HL-60/S4 (cell line): ENCODE measurements around the gene CXCL5.

Experiments
- in situ Hi-C: fragments of 300-500 bp; cut with MboI; formaldehyde crosslinking; loops from 2 replicates; pipeline ENCODE4 v1.14.3; 2022; ENCODE audit warnings: low sequenced_read_pairs

The CXCL5 gene

DNA sequence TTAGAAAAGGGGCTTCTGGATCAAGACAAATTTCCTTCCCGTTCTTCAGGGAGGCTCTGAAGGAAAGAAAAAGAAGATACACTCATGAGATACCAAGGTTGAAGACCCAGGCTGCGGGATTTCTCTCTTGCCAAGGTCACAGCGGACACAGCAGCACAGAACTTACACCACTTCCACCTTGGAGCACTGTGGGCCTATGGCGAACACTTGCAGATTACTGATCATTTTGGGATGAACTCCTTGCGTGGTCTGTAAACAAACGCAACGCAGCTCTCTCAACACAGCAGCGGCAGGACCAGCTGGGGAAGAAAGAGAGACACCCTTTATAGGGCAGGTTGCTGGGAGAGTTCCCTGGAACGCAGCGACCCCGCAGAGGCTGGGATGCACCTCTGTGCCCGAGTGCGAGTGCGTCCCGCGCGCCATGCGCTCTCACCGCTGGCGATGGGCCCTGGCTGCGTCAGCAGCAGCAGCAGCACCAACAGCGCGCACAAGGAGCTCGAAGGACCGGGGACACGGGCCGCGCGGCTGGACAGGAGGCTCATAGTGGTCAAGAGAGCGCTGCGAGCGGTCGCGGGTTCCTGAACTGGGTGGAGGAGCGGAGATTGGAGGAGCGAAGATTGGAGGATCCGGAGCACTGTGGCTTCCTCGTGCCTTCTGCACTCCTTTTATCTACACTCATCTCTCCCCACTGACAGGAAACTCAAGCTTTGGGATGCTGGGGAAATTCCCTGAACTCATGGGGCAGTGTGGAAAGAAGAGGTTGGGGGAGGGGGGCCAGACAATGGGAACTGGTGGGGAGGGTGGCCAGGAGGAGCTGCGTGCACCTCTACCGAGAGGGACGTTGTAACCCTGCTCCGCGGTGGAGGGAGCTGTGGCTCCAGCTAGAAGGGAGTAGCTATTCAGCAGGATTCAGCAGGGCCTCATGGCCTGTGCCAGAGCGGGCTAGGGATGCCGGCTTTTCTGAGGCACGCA, at the start of gene CXCL5:
Gene CXCL5, minus strand, starts transcription at position 638 of the 972 bp plus-strand sequence. Its CDS starts 96 bp downstream, at position 542.
- in situ Hi-C loops, result no loop called here

DNA sequence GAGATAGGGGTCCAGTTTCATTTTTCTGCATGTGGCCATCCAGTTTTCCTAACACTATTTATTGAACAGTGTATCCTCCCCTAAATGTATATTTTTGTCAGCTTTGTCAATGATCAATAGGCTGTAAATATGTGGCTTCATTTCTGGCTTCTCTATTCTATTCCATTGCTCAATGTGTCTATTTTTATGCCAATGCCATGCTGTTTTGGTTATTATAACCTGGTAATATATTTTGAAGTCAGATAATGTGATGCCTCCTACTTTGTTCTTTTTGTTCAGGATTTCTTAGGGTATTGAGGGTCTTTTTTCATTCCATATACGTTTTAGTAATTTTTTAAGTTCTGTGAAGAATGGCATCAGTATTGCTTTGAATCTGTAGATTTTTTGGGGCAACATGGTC, 48.7 kb upstream of the CXCL5 start:
- in situ Hi-C loops, result no loop called here

DNA sequence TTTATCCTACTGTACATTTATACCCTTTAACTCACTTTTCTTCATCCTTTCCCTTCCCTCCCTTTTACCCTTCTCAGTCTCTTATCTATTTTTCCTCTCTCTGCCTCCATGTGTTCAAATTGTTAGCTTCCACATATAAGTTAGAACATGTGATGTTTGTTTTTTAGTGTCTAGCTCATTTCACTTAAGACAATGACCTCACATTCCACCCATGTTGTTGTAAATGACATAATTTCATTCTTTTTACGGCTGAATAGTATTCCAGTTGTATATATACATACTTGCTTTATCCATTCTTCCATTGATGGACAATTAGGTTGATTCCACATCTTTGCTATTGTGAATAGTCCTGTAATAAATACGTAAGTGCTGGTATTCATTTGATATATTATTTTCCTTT, 47.3 kb upstream of the CXCL5 start:
- in situ Hi-C loops, result no loop called here

DNA sequence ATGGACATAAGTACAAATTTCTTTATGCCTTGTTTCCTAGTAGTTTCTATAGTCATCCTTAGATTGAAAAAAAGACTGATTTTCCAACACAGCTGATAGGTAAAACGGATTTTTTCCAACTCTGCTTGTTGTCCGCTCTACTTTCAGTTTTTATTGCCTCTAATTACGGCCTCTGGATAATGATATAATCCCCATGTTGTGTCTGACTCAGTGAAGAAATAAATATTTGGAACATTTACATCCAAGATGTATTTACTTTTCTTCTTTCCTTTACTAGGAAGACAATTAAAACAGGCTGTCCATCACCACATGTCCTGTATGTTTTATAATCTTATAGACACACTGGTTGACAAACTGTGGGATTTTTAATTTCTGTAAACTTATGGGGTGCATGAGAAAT, 46.8 kb upstream of the CXCL5 start:
- in situ Hi-C loops, result no loop called here

DNA sequence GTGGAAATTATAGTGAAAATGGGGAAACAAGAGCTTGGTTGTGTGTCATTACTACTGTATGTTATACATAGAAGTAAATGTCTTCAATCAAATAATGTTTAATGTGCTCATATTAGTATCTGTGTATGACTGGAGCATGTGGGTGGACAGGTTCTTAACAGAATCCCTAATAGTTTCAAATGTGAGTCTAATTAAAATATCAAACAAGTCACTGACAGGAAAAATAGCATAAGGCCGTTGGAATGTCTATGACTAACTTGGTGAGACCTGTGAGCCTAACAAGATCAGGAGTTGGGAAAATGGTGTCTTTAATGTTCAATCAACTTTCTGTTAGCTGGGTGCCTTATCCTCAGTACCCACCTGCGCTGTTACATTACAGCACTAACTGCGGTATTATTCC, 46.2 kb upstream of the CXCL5 start:
- in situ Hi-C loops, result no loop called here

DNA sequence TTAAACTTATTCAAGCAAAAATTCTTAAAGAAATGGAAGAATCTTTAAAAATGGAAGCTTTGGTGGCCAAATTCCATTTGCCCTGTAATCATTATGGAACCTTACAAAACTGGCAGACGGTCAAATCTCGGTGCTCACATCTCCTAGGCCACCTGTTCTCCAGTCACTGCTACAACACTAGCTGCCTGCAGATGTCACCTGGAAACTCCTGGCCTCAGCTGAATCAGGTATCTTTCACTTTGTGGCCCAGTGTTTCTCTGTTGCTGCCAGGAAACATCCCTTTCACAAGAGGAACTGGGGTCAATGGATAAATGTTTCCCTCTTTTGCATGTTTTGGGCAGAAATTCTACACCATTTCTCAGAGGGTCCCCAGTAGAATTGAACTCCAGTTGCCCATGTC, 44.2 kb upstream of the CXCL5 start:
- in situ Hi-C loops, result no loop called here

DNA sequence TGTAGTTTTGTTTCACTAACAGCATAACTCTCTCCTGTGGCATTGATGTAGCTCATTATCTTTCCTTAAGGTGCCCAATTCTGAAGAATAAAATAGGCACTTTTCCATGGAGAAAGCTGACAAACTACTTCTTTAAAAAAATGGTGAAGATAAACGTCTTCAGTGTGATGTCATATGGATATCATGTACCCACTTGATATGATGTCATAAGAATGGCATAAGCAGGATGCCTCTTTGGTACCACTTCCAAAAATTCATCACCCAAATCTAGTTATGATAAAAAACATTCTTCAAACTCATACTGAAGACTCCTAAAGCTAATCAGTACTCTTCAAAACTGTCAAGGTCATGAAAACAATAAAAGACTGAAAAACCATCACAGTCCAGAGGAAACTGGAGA, 42.9 kb upstream of the CXCL5 start:
- in situ Hi-C loops, result no loop called here

DNA sequence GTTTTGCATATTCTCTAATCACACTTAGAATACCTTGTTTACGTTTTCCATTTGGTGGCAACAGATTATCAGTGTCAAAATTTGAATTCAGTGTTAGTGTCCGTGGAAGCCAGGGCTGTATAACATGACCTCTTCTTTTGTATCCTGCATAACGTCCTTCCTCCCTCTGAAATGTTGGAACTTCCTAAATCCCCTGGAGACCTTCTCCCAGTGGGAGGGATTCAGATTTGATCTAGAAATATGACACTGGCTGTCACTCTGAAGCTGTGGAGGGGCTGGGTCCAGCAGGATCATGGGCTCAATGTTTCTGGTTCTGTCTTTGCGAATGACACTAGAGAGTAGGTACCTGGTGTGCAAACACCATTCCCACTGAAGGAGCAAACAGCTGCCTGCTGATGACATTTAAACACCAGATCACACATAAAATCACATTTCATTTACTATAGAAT, 40.9 kb upstream of the CXCL5 start:
- in situ Hi-C loops, result no loop called here

DNA sequence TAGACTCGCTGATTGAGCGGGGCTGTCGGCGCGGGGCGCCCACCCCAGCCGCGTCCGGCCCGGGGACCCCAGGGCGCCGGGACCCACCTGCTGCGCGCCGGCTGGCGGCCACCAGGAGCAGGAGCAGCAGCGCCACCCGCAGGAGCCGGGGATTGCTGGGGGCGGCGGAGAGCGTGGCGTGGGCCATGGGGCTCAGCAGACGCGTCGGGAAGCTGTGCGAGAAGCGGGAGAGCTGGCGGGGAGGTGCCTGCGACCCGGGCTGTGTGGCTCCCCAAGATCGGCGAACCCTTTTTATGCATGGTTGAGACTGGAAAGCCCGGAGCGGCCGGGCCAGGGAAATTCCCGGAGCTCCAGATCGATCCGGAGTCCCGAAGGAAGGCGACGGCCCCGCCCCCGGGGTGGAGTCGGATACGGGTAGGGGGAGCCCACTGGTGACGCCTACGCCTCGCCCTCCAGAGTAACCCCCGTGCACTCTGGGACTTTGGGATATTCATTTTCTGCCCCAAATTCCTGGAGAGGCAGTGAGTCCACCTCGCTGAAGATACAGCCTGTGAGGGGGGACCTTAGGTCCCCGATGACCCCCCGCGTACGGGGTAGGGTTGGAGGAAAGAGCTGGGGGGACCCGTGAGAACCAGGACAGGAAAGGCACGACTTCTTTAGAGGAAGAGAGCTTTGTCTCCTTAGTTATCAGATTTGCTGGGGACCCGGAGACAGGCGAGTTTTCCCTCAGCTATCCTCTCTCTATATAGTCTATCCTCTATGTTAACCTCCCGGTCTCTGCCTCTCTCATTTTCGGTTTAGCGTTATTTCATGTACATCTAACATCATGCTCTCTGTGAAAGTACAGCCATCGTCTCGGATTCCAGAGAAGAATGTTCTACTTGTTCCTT, 40.2 kb upstream of the CXCL5 start, which contains the start of gene CXCL3:
Gene CXCL3, minus strand, starts transcription at position 265 of the 890 bp plus-strand sequence. Its CDS starts 78 bp downstream, at position 187.
- in situ Hi-C loops, result no loop called here

DNA sequence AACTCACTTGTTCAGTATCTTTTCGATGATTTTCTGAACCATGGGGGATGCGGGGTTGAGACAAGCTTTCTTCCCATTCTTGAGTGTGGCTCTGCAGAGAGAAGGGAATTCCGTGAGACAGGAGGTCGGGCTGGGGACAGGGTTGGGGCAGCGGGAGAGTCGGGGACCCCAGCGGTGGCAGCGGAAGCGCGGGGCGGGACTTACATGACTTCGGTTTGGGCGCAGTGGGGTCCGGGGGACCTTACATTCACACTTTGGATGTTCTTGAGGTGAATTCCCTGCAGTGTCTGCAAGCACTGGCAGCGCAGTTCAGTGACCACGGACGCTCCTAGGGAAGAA, 39.6 kb upstream of the CXCL5 start:
- in situ Hi-C loops, result no loop called here

DNA sequence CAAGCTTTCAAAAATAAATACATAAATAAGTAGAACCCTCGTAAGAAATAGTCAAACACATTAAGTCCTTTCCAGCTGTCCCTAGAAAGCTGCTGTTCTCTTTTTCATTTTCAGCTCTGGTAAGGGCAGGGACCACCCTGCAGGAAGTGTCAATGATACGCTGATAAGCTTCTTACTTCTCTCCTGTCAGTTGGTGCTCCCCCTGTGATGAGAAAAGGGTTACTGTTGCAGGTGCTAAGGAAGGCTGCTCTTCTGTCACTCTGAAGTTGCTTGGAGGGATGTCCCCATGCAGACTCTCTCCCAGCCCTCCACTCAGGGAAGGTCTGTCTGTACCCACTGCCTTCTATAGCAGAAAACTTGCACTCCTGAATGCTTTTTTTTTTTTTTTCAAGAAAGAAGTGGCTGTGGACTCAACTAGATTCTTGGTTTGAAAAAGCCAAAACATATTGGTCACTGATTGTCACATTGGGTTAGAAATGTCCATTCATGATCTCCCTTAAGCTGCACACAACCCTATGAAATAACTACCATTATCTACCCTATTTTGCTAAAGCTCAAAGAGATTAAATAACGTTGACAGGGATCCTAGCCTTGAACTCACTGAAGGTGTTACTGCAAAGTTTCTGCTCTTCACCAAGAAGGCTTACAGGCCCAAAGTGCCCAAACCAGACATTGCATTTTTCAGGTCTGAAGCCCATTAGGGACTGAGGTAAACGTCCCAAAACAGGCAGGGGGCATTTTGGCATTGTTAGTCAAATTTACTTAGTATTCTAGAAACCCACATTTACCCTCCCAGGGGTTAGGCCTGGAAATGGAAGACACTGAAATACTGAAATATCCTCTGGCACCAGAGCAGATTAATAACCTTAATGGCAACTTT, 38.8 kb upstream of the CXCL5 start:
- in situ Hi-C loops, result no loop called here

DNA sequence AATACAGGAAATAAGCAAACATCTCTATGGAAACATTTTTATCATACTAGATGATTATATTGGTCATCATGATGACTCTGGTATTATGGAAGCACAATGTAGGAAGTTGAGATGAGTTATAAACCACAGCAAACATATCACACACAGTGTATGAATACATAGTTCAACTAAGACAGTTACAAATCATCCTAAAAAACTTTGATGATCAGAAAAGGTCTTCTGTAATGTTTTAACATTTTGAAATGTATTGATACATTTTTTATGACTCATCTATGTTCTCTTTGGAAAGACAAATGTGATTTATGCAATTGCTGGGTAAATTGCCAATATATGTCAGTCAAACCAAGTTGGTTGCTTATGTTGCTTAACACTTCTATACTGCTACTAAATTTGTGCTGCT, 35.3 kb upstream of the CXCL5 start:
- in situ Hi-C loops, result no loop called here

DNA sequence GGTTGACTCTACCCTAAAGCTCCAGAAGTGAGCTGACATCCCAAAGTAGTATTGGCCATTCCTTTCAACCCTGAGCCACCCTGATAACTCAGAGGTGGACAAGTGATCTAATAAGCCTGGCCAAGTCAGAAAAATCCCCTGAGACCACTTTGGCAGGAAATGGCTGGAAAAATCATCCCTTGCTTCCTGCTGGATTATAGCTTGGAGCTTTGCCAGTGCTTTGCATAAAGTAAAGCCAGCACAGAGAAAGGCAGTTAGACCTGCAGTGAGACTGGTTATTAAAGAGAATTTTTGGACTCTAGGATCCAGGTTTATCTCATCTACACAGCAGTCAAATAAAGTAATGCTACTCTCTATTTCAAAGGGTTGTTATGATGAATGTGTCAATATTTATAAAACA, 33.6 kb upstream of the CXCL5 start:
- in situ Hi-C loops, result no loop called here

DNA sequence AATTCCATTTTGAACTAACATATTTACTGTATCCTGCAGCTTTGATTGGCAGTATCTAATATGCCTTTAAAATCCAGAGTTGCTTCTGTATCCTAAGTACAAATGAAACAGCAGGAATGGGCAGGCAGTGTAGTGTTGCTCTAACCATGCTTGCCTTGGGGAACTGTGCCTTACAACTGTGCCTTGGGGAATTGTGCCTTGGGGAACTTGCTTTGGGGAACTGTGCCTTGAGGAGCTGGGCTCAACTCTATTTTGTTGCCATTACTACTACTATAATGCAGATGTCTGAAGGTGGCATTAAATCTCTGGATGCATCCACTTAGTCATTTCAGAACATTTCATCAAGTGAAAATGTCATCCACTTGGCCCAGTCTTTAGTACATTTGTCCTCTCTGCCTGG, 33.1 kb upstream of the CXCL5 start:
- in situ Hi-C loops, result no loop called here

DNA sequence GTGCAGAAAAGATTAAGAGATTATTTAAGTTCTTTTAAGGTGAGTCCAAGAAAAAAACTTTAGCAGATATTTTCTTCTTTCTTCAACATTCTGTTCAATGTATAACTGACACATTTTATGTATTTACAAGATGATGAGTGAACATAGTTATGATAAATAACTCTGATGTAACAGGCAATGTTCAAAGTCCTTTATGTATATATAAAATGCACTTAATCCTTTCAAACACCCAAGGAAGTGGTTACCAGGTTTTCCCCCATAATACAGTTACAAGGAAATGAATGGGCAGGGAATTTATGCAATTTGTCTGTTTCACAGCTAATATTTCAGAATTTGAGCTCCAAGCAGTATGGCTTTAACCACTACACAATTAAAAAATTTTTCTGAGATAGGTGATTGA, 31.8 kb upstream of the CXCL5 start:
- in situ Hi-C loops, result no loop called here

DNA sequence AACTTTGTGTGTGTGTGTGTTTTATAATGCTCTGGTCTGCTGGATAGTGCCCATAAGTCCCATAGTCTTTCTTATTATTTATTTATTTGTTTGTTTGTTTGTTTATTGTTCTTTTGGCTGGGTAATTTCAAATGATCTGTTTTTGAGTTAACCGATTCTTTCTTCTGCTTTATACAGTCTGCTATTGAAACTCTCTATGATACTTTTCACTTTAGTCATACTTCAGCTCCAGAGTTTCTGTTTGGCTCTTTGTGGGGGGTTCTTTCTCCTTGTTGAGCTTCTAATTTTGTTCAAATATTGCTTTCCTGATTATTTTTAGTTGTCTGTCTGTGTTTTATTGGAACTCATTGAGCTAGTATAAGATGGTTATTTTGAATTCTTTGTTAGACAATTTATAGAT, 30.0 kb upstream of the CXCL5 start:
- in situ Hi-C loops, result no loop called here

DNA sequence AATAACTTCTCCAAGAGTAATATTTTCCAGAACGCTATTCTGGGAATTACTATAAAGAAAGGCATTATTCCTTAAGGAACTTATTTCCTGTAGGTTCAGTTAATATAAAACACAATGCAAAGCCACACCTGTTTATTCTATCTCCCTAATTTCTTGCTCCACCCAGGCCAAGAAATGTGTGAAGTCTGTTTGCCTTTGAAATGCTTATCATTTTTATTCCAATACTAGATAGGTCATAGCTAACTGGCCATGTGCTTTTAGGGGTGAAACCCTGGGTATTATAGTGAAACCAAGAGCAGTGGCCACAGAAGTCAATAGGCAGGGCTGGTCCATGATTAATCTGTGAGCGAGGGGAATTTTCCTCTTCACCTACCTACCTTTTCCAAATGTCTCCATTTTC, 25.2 kb upstream of the CXCL5 start:
- in situ Hi-C loops, result no loop called here

DNA sequence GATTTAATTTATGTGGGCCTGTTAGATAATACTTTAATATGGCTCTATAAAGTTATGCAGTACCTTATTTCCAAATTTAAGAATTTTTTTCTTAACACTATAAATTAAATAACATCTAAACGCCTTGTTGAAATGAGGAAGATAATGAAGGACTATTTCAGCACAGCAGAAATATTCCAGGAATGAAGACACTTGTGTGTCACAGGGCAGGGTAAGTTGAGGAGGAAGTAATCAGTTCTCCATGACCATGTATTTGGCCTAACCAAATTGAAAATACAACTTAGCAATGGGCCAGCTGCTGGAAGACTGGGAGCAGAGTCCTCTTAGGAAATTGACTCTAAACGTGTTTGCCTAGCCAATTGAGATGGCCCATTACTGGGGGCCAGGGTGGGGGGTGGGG, 23.1 kb upstream of the CXCL5 start:
- in situ Hi-C loops, result no loop called here

DNA sequence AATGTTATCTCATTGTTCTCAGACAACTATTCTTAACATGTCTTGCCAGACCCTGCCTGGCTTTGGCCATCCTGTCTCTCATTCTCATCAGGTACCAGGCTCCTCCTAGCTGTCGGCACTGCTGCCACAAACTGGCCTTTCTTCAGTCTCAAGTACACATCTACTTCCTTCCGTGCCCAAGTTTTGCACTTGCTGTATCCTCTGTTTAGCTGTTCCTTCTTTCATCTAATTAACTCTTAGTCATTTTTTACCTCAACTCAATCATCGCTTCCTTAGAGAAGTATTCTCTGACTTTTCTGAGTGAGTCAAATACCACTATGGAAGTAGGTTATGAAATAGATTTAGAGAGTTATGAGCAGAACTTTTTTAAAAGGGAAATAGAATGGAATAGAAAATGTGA, 20.3 kb upstream of the CXCL5 start:
- in situ Hi-C loops, result no loop called here

DNA sequence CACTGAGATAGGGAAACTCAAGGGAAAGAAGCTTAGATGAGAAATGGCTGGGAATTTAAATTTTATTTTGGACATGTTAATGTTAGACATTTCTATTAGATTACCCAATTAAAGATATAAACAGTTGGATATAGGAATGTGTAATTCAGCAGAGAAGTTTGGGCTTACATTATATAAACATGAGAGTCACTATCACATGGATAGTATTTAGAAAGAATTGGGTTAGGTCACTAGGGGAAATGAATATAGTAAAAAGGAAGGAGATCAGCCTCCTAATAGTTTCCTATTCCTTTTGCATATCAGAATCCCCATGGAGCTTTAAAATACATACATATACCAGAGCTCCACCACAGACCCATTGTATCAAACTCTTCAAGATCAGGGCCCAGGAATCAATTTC, 19.6 kb upstream of the CXCL5 start:
- in situ Hi-C loops, result no loop called here

DNA sequence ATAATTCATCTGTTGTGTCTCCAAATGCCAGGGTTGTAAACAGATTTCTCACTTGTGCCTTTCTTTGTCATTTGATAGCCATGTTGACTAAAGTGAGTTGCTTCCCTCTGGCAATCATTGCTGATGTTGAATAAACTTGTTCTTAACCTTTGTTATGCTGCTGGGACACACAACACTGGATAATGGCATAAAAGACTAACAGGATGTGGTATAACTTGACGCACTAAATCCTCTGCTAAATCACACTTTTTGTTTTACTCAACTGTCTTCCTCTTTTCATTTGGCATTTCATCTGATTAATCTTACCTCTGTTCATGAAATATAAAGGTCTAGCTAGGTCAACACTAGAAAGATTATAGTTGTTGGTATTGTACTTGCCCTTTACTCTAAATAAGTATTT, 17.6 kb upstream of the CXCL5 start:
- in situ Hi-C loops, result no loop called here
